ENCODE measurements around the gene ACKR3.
A peak's percentile ranks its signal among the peaks of the same experiment; 100 is the strongest.

Gene ACKR3

GRCh38 chr2:236580746-236581355 lies 11.2 kb downstream of the ACKR3 start:
- in situ Hi-C loops (cut with MboI; ENCODE audit: low pct_unique_long_range_greater_than_20kb, low sequenced_read_pairs, unreplicated experiment), result no loop called here
- DNase-seq (ENCODE audit: low spot score), result no peak
- no peak for TF ChIP-seq CTCF (IDR thresholded peaks at IDR 0.05; ENCODE audit: extremely low read depth, insufficient read depth, missing control alignments)

GRCh38 chr2:236581546-236581945 lies 11.9 kb downstream of the ACKR3 start:
- no peak for DNase-seq (ENCODE audit: low spot score)
- TF ChIP-seq CTCF (IDR thresholded peaks at IDR 0.05; ENCODE audit: extremely low read depth, insufficient read depth, missing control alignments), result no peak
- in situ Hi-C loops (cut with MboI; ENCODE audit: low pct_unique_long_range_greater_than_20kb, low sequenced_read_pairs, unreplicated experiment), result no loop called here

GRCh38 chr2:236582968-236583367 lies 13.3 kb downstream of the ACKR3 start:
- peak; percentile 46 for DNase-seq (ENCODE audit: low spot score)
- no peak for TF ChIP-seq CTCF (IDR thresholded peaks at IDR 0.05; ENCODE audit: extremely low read depth, insufficient read depth, missing control alignments)
- in situ Hi-C loops (cut with MboI; ENCODE audit: low pct_unique_long_range_greater_than_20kb, low sequenced_read_pairs, unreplicated experiment), result no loop called here

GRCh38 chr2:236583621-236584203 lies 14.1 kb downstream of the ACKR3 start:
- no peak for DNase-seq (ENCODE audit: low spot score)
- no peak for TF ChIP-seq CTCF (IDR thresholded peaks at IDR 0.05; ENCODE audit: extremely low read depth, insufficient read depth, missing control alignments)
- in situ Hi-C loops (cut with MboI; ENCODE audit: low pct_unique_long_range_greater_than_20kb, low sequenced_read_pairs, unreplicated experiment), result no loop called here

- DNase-seq (ENCODE audit: low spot score), result no peak
- no peak for TF ChIP-seq CTCF (IDR thresholded peaks at IDR 0.05; ENCODE audit: extremely low read depth, insufficient read depth, missing control alignments)
- in situ Hi-C loops (cut with MboI; ENCODE audit: low pct_unique_long_range_greater_than_20kb, low sequenced_read_pairs, unreplicated experiment), result no loop called here
These were observed 15.1 kb downstream of the ACKR3 start for GRCh38 chr2:236584521-236585384.

- in situ Hi-C loops (cut with MboI; ENCODE audit: low pct_unique_long_range_greater_than_20kb, low sequenced_read_pairs, unreplicated experiment), result no loop called here
- DNase-seq (ENCODE audit: low spot score), result no peak
- no peak for TF ChIP-seq CTCF (IDR thresholded peaks at IDR 0.05; ENCODE audit: extremely low read depth, insufficient read depth, missing control alignments)
These were observed 16.3 kb downstream of the ACKR3 start for GRCh38 chr2:236585966-236586365.

All from GM13977 (cell line).